ENCODE results near the gene SV2B. TPM values are rescaled to one million over a fixed set of nuclear protein-coding genes. Genes with fewer than 3 reads are reported as not detected.

Gene SV2B
- total and polyA plus RNA-seq, 12 donors = 0.16 to 7.5 (median 3.0) TPM

DNA sequence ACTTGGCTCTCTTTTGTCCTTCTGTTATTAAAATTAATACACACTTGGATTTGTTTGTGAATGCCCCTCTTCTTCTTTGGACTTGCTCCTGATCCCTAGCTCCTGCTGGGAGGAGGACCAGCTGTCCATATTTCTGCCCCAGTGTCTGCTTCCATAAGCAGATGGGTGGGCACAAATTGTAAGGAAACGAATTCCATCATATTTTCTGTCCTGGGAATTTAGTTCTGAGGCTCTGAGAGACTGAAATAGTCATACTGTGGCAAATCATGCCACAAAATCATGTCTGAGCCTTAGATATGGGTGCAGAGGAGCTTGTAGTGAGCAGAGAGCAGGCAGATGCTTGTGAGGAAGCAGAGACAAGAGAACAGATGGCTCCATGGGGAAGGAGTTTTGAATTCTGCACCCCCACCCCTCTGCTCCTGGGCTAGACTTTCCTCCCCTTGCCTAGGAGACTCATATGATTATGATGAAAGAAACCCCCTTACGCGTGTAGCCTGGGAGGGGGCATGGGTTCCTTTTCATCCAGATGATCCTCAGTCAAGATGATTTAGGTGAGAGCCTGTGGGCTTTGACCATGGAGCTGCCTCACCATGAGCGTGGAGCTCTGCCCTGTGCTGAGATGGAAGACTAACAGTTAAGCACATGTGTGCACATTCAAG is 50.6 kb downstream of the SV2B start:
- no peak for TF ChIP-seq POLR2A (IDR thresholded peaks at IDR 0.05)
- TF ChIP-seq, protein P1, sequence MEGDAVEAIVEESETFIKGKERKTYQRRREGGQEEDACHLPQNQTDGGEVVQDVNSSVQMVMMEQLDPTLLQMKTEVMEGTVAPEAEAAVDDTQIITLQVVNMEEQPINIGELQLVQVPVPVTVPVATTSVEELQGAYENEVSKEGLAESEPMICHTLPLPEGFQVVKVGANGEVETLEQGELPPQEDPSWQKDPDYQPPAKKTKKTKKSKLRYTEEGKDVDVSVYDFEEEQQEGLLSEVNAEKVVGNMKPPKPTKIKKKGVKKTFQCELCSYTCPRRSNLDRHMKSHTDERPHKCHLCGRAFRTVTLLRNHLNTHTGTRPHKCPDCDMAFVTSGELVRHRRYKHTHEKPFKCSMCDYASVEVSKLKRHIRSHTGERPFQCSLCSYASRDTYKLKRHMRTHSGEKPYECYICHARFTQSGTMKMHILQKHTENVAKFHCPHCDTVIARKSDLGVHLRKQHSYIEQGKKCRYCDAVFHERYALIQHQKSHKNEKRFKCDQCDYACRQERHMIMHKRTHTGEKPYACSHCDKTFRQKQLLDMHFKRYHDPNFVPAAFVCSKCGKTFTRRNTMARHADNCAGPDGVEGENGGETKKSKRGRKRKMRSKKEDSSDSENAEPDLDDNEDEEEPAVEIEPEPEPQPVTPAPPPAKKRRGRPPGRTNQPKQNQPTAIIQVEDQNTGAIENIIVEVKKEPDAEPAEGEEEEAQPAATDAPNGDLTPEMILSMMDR (IDR thresholded peaks at IDR 0.05) = no peak
- Histone ChIP-seq H3K27me3 (peaks cover 10% of the 10 kb centered on the region), H3K36me3 (replicated peaks in 1 of 2) (no peaks in the 10 kb centered on the region), H3K4me3 (no peak overlapping the region), H3K9me3 (replicated peaks in 1 of 3) (no peaks in the 10 kb centered on the region), H3K4me1 (replicated peaks in 1 of 2) (no peaks in the 10 kb centered on the region), H3K27ac (no peak overlapping the region)
- intact Hi-C loops (cut with DNase I) = no loop called here
- WGBS, 4 donors = 58 to 68% (median 65%) methylated on average over 3 to 4 of the region's 4 CpGs
- DNase-seq = no peak

DNA sequence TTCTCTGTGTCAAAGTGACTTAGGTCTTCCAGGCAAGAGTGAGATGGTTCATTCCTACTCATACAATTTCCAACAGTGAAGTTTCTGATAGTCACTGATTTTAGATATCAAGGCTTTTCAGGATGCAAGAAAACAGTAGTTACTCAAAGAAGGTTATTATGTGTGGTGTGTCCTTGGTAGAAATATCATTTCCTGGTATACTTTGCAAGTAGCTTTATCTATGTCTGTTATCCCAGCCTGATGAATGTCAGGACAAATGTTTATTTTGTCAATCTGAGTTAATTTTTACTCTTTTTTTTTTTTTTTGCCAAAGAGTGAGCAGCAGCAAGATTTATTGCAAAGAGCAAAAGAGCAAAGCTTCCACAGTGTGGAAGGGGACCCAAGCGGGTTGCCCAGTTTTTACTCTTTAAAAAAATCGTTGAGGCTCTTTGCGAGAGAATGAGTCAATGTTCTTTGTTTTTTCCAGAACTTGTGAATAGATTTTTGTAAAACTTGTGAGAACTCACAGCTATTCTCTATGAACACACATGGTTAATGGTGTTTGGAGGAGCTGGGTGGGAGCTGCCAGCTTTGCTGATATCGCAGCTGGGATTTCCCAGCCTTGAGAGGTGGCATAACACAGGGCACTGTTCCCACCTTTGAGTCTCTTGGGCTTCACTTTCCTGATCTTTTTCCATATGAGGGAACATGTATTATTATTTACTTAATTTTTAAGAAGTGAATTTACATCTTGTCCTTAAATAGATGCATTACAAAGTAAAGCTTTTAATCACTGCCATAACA is 51.9 kb downstream of the SV2B start:
- 37 to 45% (median 44%) methylated on average over 4 of the region's 4 CpGs for WGBS, 4 donors
- no peak overlapping the region for H3K4me3 ChIP-seq
- H3K36me3 ChIP-seq (replicated peaks in 1 of 2) = no peaks in the 10 kb centered on the region
- H3K27ac ChIP-seq = no peak overlapping the region
- H3K4me1 ChIP-seq (replicated peaks in 1 of 2) = no peaks in the 10 kb centered on the region
- no peaks in the 10 kb centered on the region for H3K9me3 ChIP-seq (replicated peaks in 1 of 3)
- TF ChIP-seq, protein P1 (IDR thresholded peaks at IDR 0.05) = no peak
- TF ChIP-seq POLR2A (IDR thresholded peaks at IDR 0.05) = no peak
- no peak for DNase-seq
- intact Hi-C loops (cut with DNase I) = no loop called here
- H3K27me3 ChIP-seq = peaks cover 10% of the 10 kb centered on the region

DNA sequence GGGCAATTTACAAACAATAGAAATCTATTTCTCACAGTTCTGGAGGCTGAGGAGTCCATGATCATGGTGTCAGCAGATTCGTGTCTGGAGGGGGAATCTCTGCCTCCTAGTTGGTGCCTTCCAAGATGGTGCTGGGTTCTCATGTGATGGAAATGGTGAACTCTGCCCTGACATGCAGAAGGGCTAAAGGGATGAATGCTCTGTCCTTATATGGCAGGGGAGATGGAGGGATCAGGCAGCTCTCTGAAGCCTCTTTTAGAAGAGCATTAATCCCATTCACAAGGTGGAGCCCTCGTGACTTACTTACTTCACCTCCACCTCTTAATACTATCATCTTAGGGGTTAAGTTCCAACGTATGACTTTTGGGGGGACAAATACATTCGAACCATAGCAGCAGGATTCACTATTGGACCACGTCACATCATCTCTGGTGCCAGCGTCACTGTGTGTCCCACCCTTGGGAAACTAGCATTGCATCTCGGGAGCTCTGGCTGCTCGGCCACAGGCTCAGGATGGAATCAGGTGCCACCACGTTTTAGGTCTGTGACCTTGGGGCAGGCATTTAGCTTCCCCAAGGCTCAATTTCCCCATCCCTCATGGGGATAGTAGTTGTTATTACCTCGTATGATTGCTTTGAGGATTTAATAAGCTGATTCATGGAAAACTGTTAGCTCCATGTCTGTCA is 53.0 kb downstream of the SV2B start:
- DNase-seq = no peak
- Histone ChIP-seq H3K4me1 (replicated peaks in 1 of 2) (no peaks in the 10 kb centered on the region), H3K36me3 (replicated peaks in 1 of 2) (no peaks in the 10 kb centered on the region), H3K27ac (no peak overlapping the region), H3K27me3 (peaks cover 10% of the 10 kb centered on the region), H3K9me3 (replicated peaks in 1 of 3) (no peaks in the 10 kb centered on the region), H3K4me3 (no peak overlapping the region)
- 71 to 75% (median 73%) methylated on average over 7 to 10 of the region's 10 CpGs for WGBS, 4 donors
- intact Hi-C loops (cut with DNase I) = no loop called here
- TF ChIP-seq POLR2A (IDR thresholded peaks at IDR 0.05) = no peak
- TF ChIP-seq, protein P1 (IDR thresholded peaks at IDR 0.05) = no peak

DNA sequence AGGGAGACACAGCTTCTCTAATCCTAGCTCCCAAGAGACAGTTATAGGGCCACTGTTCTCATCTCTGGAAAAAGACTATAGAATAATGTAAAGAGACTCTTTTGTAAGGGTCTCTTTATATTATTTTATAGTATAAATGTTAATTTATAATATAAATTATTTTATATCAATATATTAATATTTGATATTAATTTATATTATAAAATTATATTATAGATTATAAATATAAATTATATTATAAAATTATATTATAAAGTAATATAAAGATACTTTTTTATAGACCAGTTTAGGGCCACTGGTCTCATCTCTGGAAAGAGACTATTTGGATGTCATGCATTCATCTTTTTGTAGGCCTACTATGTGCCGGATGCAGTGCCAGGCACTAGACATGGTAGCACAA is 53.9 kb downstream of the SV2B start:
- no peak overlapping the region for H3K4me3 ChIP-seq
- H3K27ac ChIP-seq = no peak overlapping the region
- intact Hi-C loops (cut with DNase I) = no loop called here
- peaks cover 8% of the 10 kb centered on the region for H3K27me3 ChIP-seq
- no peaks in the 10 kb centered on the region for H3K4me1 ChIP-seq (replicated peaks in 1 of 2)
- no peaks in the 10 kb centered on the region for H3K36me3 ChIP-seq (replicated peaks in 1 of 2)
- WGBS, 4 donors = 41 to 69% (median 58%) methylated on average over 1 of the region's 1 CpG
- no peak for TF ChIP-seq POLR2A (IDR thresholded peaks at IDR 0.05)
- TF ChIP-seq, protein P1 (IDR thresholded peaks at IDR 0.05) = no peak
- no peaks in the 10 kb centered on the region for H3K9me3 ChIP-seq (replicated peaks in 1 of 3)
- no peak for DNase-seq

All from adrenal gland (tissue), 12 donors.